Activated naive CD4-positive, alpha-beta T cell (primary cell): ENCODE measurements around the gene PRKN.

Source experiments
- DNase-seq, 4 experiments: peaks; one replicate each; lab custom pipeline; 2025; lab: John Stamatoyannopoulos, UW

The PRKN gene

DNA sequence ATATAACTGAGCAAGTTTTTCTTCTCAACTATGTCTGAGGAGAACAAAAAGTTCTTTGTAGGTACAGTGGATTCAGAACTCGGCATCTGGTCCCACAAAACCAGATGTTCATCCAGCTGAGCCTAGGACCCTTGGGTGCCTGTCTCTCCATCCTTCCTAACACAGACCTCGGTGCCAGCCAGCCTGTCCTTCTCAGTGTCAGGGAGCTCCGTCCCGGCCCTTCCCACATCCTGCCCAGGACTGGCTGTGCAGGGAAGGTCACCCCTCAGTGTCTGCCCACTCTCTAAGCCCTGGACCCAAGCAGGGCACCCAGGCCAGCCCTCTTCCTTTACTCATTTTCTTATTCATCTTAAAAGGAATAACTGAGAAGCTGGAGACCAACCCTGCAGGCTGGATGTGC, 1421.7 kb downstream of the PRKN start:
- DNase-seq: no peak

DNA sequence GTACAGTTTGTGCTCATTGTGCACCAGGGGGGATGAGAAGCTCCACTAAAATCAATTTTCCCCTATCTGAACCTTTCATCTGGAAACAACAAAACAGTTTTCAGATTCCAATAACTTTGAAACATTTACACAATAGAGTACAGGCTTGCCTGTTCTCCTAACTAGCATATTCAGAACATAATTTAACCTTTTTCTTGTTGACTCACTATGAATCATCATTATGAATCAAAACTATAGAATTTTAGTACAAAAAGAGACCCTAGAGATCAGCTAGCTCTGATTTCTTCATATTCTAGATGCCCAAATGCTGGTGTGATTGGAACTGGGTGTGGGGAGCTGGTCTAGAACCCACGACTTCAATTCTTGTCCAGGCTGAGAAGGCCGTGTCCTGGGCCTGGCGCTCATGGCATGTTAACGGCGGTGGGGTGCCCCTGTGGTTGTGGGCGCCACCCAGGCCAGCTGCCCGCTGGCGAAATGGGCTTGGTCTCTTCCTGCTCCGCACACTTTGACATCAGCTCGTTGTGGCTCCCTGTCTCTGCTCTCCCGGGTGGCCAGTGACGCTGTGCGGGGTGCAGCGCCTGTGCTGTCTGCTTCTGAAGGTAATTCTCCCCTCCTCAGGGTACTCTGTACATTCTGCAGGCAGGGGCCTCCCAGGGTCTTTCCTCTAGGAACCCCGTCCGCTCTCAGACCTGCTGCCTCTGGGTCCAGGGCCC, 1423.8 kb downstream of the PRKN start:
- DNase-seq: no peak

DNA sequence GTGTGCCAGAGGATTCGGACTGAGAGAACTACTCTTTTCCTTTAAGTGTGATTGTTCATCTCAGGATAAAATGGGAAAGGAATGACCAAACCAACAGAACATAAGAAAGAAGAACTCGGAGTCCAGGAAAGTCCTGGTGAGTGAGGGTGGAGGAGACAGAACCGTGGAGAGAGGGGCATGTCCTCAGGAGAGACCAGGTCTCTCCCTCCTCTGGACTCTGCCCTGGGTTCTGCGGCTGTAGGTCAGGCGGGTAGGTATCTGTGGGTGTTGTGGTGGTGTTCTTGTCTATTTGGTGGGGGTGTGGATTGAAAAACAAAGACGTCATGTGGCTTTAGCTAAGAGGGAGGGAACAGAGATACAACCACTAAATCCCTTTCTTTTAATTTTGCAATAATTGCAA, 1424.6 kb downstream of the PRKN start:
- DNase-seq: no peak

DNA sequence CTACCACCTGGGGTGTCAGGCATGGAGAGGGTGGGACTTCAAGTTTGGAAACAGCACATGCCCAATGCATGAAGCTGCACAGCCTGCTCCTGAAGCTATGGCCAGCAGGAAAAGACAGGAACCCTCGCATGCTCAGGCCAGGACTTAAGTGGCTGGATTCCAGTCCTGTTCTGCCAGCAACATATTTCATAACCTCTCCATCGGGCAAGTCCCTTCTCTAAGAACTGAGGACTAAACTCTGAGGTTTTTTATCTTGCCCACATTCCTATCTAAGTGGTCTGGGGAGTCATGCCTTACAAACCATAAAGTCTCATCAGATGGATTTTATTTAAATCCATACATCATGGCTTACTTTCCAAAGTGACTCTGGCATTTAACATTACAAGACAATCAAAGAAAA, 1426.2 kb downstream of the PRKN start:
- no peak for DNase-seq

DNA sequence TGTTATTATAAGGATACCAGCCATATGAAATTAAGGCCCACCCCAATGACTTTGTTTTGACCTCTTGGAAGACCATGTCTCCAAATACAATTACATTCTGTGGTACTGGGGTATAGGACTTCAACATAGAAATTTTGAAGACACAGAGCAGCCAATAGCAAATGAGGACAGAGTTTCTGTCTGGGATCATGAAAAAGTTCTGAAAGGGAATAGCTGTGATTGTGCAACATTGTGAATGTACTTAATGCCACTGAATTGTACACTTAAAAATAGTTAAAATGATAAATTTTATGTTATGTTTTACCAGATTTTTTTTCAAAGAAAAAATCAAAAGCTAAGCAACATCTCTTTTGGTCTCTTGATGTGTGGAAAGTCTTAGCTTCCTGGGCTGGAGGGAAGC, 1426.7 kb downstream of the PRKN start:
- DNase-seq: no peak

DNA sequence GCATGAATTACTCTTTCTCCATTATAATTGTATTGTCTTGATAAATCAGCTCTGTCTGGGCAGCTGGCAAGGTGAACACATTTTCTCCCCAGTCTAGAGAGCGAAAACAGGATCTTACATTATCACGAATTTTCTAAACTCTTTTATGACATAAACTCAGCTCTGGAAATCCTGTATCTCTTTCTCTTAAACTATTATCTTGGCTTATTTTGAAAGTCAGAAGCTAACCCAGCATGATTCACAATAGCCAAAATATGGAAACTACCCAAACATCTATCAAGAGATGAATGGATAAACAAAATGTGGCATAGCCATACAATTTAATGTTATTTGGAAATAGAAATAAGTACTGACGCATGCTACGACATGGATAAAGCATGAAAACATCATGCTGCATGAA, 1427.8 kb downstream of the PRKN start:
- DNase-seq: no peak
